Loucy (cell line): Measurements from ENCODE around the gene SLC9A8.

Experiments
- H2AFZ ChIP-seq: fragments of 200-600 bp; sonication (generic); 2 replicates; pipeline ENCODE4 v1.6.0; 2016; ENCODE audit warnings: antibody characterized with exemption, mild to moderate bottlenecking, low read length, moderate library complexity
- H3F3A ChIP-seq: fragments of 200-600 bp; 2 replicates; pipeline ENCODE4 v1.6.0; 2016; ENCODE audit warnings: antibody characterized with exemption, low read depth, mild to moderate bottlenecking
- H3K27me3 ChIP-seq: fragments of 200-600 bp; sonication (generic); 2 replicates; pipeline ENCODE4 v1.6.1; 2014; ENCODE audit warnings: low read length, mild to moderate bottlenecking; ENCODE audit not compliant: insufficient read depth, poor library complexity, severe bottlenecking
- H3K36me3 ChIP-seq: fragments of 200-600 bp; sonication (generic); 2 replicates; pipeline ENCODE4 v1.6.1; 2016; ENCODE audit warnings: low read length; ENCODE audit not compliant: insufficient read depth
- H3K4me1 ChIP-seq: fragments of 200-600 bp; sonication (generic); 2 replicates; pipeline ENCODE4 v1.5.1; 2014; ENCODE audit warnings: low read length, mild to moderate bottlenecking; ENCODE audit not compliant: insufficient read depth, poor library complexity, severe bottlenecking
- H3K4me2 ChIP-seq: fragments of 200-600 bp; sonication (generic); 2 replicates; pipeline ENCODE4 v1.6.0; 2014; ENCODE audit warnings: antibody characterized with exemption, low read length, low read depth, mild to moderate bottlenecking; ENCODE audit not compliant: poor library complexity, severe bottlenecking
- H3K4me3 ChIP-seq: fragments of 200-600 bp; sonication (generic); 2 replicates; pipeline ENCODE4 v1.5.1; 2014; ENCODE audit warnings: low read length, mild to moderate bottlenecking, mixed read lengths; ENCODE audit not compliant: poor library complexity, severe bottlenecking
- H3K79me2 ChIP-seq: fragments of 200-600 bp; sonication (generic); 2 replicates; pipeline ENCODE4 v1.6.1; 2014; ENCODE audit warnings: low read length; ENCODE audit not compliant: insufficient read depth
- H3K9ac ChIP-seq: fragments of 200-600 bp; sonication (generic); 2 replicates; pipeline ENCODE4 v1.6.0; 2014; ENCODE audit warnings: mild to moderate bottlenecking, low read depth, low read length, moderate library complexity; ENCODE audit not compliant: poor library complexity, severe bottlenecking
- H3K9me2 ChIP-seq: fragments of 200-600 bp; sonication (generic); replicated peaks from 2 replicates; pipeline ENCODE4 v1.6.1; 2016; ENCODE audit warnings: low read depth, low read length, mixed read lengths
- H3K9me3 ChIP-seq: fragments of 200-600 bp; sonication (generic); 2 replicates; pipeline ENCODE4 v1.6.1; 2014; ENCODE audit warnings: mild to moderate bottlenecking, antibody characterized with exemption, low read length, low read depth; ENCODE audit not compliant: insufficient read depth
- H4K20me1 ChIP-seq: fragments of 200-600 bp; sonication (generic); 2 replicates; pipeline ENCODE4 v1.6.0; 2014; ENCODE audit warnings: antibody characterized with exemption, low read length, mild to moderate bottlenecking; ENCODE audit not compliant: insufficient read depth, poor library complexity, severe bottlenecking
- EZH2phosphoT487 ChIP-seq: fragments of 200-600 bp; IDR thresholded peaks from 2 replicates; pipeline ENCODE4 v1.6.1; 2018; ENCODE audit warnings: antibody characterized with exemption, mild to moderate bottlenecking, moderate library complexity, borderline replicate concordance
- TF ChIP-seq, protein P1 (sequence below): fragments of 200-600 bp; sonication (generic); conservative IDR thresholded peaks from 2 replicates; pipeline ENCODE4 v1.5.1; 2014; ENCODE audit warnings: mild to moderate bottlenecking, antibody characterized with exemption, low read length

Gene SLC9A8

DNA sequence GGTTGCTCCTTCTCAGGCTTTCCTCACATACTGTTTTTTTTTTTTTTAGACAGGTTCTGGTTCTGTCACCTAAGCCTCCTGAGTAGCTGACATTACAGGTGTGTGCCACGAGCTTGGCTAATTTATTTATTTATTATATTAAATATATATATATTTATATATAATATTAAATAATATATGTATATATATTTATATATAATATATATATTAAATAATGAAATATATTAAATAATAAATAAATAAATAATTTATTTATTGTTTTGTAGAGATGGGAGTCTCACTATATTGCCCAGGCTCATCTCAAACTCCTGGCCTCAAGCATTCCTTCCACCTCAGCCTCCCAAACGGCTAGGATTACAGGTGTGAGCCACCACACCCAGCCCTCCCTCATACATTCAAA is 28.3 kb upstream of the SLC9A8 start:
- TF ChIP-seq, protein P1, sequence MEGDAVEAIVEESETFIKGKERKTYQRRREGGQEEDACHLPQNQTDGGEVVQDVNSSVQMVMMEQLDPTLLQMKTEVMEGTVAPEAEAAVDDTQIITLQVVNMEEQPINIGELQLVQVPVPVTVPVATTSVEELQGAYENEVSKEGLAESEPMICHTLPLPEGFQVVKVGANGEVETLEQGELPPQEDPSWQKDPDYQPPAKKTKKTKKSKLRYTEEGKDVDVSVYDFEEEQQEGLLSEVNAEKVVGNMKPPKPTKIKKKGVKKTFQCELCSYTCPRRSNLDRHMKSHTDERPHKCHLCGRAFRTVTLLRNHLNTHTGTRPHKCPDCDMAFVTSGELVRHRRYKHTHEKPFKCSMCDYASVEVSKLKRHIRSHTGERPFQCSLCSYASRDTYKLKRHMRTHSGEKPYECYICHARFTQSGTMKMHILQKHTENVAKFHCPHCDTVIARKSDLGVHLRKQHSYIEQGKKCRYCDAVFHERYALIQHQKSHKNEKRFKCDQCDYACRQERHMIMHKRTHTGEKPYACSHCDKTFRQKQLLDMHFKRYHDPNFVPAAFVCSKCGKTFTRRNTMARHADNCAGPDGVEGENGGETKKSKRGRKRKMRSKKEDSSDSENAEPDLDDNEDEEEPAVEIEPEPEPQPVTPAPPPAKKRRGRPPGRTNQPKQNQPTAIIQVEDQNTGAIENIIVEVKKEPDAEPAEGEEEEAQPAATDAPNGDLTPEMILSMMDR: no peak
- no peaks in the 10 kb centered on the region for H4K20me1 ChIP-seq

DNA sequence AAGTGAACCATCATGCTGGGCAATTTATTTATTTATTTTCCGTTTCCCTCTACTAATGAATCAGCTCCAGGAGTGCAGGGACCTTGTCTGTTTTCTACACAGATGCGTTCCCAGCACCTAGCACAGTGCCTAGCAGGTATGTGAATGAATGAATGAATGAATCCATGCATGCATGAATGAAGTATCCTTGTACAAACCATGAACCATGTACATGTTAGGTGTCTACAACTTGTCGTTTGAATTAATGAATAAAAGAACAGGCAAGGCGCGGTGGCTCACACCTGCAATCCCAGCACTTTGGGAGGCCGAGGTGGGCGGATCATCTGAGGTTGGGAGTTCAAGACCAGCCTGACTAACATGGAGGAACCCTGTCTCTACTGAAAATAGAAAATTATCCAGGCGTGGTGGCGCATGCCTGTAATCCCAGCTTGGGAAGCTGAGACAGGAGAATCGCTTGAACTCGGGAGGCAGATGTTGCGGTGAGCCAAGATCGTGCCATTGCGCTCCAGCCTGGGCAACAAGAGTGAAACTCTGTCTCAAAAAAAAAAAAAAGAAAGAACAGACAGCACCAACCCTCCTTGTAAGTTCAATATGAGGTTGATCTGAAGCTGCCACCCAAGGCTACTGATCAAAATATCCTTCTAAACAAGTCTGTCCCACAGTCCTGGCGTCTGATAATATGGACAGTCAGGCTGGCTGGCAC is 27.3 kb upstream of the SLC9A8 start:
- Histone ChIP-seq H3K9ac (no peak overlapping the region), H3K9me3 (no peaks in the 10 kb centered on the region), H3K9me2 (no peaks in the 10 kb centered on the region), H3K79me2 (no peaks in the 10 kb centered on the region), H3K27me3 (no peaks in the 10 kb centered on the region), H4K20me1 (no peaks in the 10 kb centered on the region), H3K4me2 (no peak overlapping the region), H3K4me3 (no peak overlapping the region), H3K4me1 (no peaks in the 10 kb centered on the region), H3F3A (no peaks in the 10 kb centered on the region), H3K36me3 (no peaks in the 10 kb centered on the region), H2AFZ (0 out of 2 replicates have a peak overlapping the region, but pooled peaks have one; percentile 28)
- TF ChIP-seq, protein P1: no peak
- no peak for TF ChIP-seq EZH2phosphoT487

More for the DNA sequence above, 28.3 kb upstream of the SLC9A8 start:
- no peaks in the 10 kb centered on the region for H3F3A ChIP-seq
- no peaks in the 10 kb centered on the region for H3K9me3 ChIP-seq
- H3K36me3 ChIP-seq: no peaks in the 10 kb centered on the region
- no peak overlapping the region for H2AFZ ChIP-seq
- H3K9me2 ChIP-seq: no peaks in the 10 kb centered on the region
- no peak overlapping the region for H3K9ac ChIP-seq
- no peak overlapping the region for H3K4me2 ChIP-seq
- H3K4me1 ChIP-seq: no peaks in the 10 kb centered on the region
- H3K79me2 ChIP-seq: no peaks in the 10 kb centered on the region
- no peaks in the 10 kb centered on the region for H3K27me3 ChIP-seq
- no peak overlapping the region for H3K4me3 ChIP-seq

DNA sequence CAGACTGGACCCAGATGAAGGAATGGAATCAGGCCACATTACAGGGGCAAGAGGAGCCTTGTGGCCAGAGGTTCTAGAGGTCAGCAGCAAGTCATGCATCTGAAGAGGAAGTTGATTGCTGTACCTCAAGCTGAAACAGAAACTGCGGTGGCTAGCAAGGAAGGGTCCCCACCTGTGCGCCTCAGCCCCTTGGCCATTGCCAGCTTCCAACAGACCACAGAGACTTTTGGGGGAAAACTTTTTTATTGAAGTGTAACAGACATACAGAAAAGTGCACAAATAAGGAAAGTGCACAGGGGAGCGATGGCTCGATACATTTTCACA is 26.8 kb upstream of the SLC9A8 start:
- H2AFZ ChIP-seq: peak overlapping the region; percentile 28; the same call in 1 of the 2 replicates
- no peaks in the 10 kb centered on the region for H3K4me1 ChIP-seq
- TF ChIP-seq EZH2phosphoT487: no peak
- TF ChIP-seq, protein P1: no peak
- no peaks in the 10 kb centered on the region for H3K9me3 ChIP-seq
- no peak overlapping the region for H3K4me2 ChIP-seq
- H3K27me3 ChIP-seq: no peaks in the 10 kb centered on the region
- no peaks in the 10 kb centered on the region for H3K9me2 ChIP-seq
- no peaks in the 10 kb centered on the region for H3F3A ChIP-seq
- no peak overlapping the region for H3K4me3 ChIP-seq
- no peaks in the 10 kb centered on the region for H3K79me2 ChIP-seq
- no peaks in the 10 kb centered on the region for H3K36me3 ChIP-seq
- no peaks in the 10 kb centered on the region for H4K20me1 ChIP-seq
- H3K9ac ChIP-seq: no peak overlapping the region
